ENCODE results near the gene ULK4. TPM values are rescaled to one million over a fixed set of nuclear protein-coding genes. Genes with fewer than 3 reads are reported as not detected.

Gene ULK4
- polyA plus RNA-seq, 1 of the 3 experiments (the other 2 are of a cell fraction) = 6.2 TPM

GRCh38 chr3:41441568-41441967 is 520.3 kb downstream of the ULK4 start (continued):
- TF ChIP-seq USF2 (IDR thresholded peaks at IDR 0.05; ENCODE audit: borderline replicate concordance, low read depth, low read length) = no peak

GRCh38 chr3:41441139-41441538 is 520.8 kb downstream of the ULK4 start:
- H3K4me3 ChIP-seq (ENCODE audit: low read depth in 2 of 2, low read length in 1 of 2) = no peak overlapping the region
- no peaks in the 10 kb centered on the region for H3K27me3 ChIP-seq (ENCODE audit: insufficient read depth)
- H3K4me1 ChIP-seq (ENCODE audit: control insufficient read depth in 1 of 2, insufficient read depth in 2 of 2, low read depth in 1 of 2, low read length in 1 of 2) = no peaks in the 10 kb centered on the region; a peak in 1 of 4 replicates
- ChIA-PET CTCF (interaction anchor here (1.0 kb wide), 1 partner anchor 10 kb away, joined by 4 read pairs; no protein-coding TSS in a partner anchor), POLR2A (no interaction called here)
- TF ChIP-seq NFIC (IDR thresholded peaks at IDR 0.05; ENCODE audit: borderline replicate concordance) = no peak
- TF ChIP-seq PBX3 (IDR thresholded peaks at IDR 0.05) = no peak
- no peak for TF ChIP-seq YY1 (IDR thresholded peaks at IDR 0.05; ENCODE audit: low read depth)
- TF ChIP-seq NRF1 (IDR thresholded peaks at IDR 0.05; ENCODE audit: low read depth, low read length) = no peak
- no peak for TF ChIP-seq RFX5 (IDR thresholded peaks at IDR 0.05; ENCODE audit: low read length)
- TF ChIP-seq USF1 (IDR thresholded peaks at IDR 0.05; ENCODE audit: borderline replicate concordance, low read depth) = no peak
- TF ChIP-seq POLR2AphosphoS5 (IDR thresholded peaks at IDR 0.05; ENCODE audit: low read depth, low read length) = no peak
- TF ChIP-seq SIN3A (IDR thresholded peaks at IDR 0.05; ENCODE audit: borderline replicate concordance, low read depth, low read length) = no peak
- no peak for TF ChIP-seq JUND (IDR thresholded peaks at IDR 0.05)
- TF ChIP-seq RXRA (IDR thresholded peaks at IDR 0.05; ENCODE audit: borderline replicate concordance, low read depth) = no peak
- no peak for TF ChIP-seq FOXM1 (IDR thresholded peaks at IDR 0.05; ENCODE audit: low read depth)
- H3K4me2 ChIP-seq = no peak overlapping the region
- H3K9ac ChIP-seq = no peak overlapping the region
- H3K79me2 ChIP-seq (ENCODE audit: insufficient read depth) = no peaks in the 10 kb centered on the region
- no peaks in the 10 kb centered on the region for H3K9me3 ChIP-seq
- no peak overlapping the region for H3K27ac ChIP-seq (ENCODE audit: low read depth in 2 of 2, low read length in 1 of 2)
- no peaks in the 10 kb centered on the region for H3K9me2 ChIP-seq
- no peaks in the 10 kb centered on the region for H4K20me1 ChIP-seq (ENCODE audit: insufficient read depth)
- no peaks in the 10 kb centered on the region for H3K36me3 ChIP-seq (replicated peaks in 1 of 2; ENCODE audit: control insufficient read depth in 1 of 2, insufficient read depth in 2 of 2, low read length in 1 of 2)
- H3F3A ChIP-seq (replicated peaks; ENCODE audit: insufficient read depth) = no peaks in the 10 kb centered on the region
- DNase-seq = no peak
- 83% methylated on average over 2 of the region's 2 CpGs for WGBS (ENCODE audit: low lambda C conversion rate)
- H2AFZ ChIP-seq (ENCODE audit: low read depth) = no peak overlapping the region

GRCh38 chr3:41436983-41437382 is 524.9 kb downstream of the ULK4 start:
- no peak overlapping the region for H2AFZ ChIP-seq (ENCODE audit: low read depth)
- no peaks in the 10 kb centered on the region; a peak in 1 of 4 replicates for H3K4me1 ChIP-seq (ENCODE audit: control insufficient read depth in 1 of 2, insufficient read depth in 2 of 2, low read depth in 1 of 2, low read length in 1 of 2)
- H3F3A ChIP-seq (replicated peaks; ENCODE audit: insufficient read depth) = no peaks in the 10 kb centered on the region
- H3K9me2 ChIP-seq = no peaks in the 10 kb centered on the region
- no peak for DNase-seq
- POLR2A ChIA-PET = no interaction called here
- H4K20me1 ChIP-seq (ENCODE audit: insufficient read depth) = no peaks in the 10 kb centered on the region
- 69% methylated on average over 1 of the region's 1 CpG for WGBS (ENCODE audit: low lambda C conversion rate)
- no peaks in the 10 kb centered on the region for H3K9me3 ChIP-seq
- no peaks in the 10 kb centered on the region for H3K27me3 ChIP-seq (ENCODE audit: insufficient read depth)
- CTCF ChIA-PET = no interaction called here
- TF ChIP-seq EZH2phosphoT487 (IDR thresholded peaks at IDR 0.05; ENCODE audit: borderline replicate concordance, low read depth) (no peak), TEAD4 (IDR thresholded peaks at IDR 0.05; ENCODE audit: borderline replicate concordance, insufficient read depth) (no peak), GATA2 (CRISPR knock-in tag; IDR thresholded peaks at IDR 0.05) (no peak), EP300 (IDR thresholded peaks at IDR 0.05; ENCODE audit: borderline replicate concordance in 1 of 2, low read depth in 1 of 2, low read length in 1 of 2) (no peak), POLR2AphosphoS5 (IDR thresholded peaks at IDR 0.05; ENCODE audit: low read depth, low read length) (no peak), TCF12 (IDR thresholded peaks at IDR 0.05) (no peak), USF1 (IDR thresholded peaks at IDR 0.05; ENCODE audit: borderline replicate concordance, low read depth) (no peak), NFIC (IDR thresholded peaks at IDR 0.05; ENCODE audit: borderline replicate concordance) (no peak), ELF1 (IDR thresholded peaks at IDR 0.05) (no peak), MXI1 (IDR thresholded peaks at IDR 0.05; ENCODE audit: low read depth, low read length) (no peak)
- no peak overlapping the region for H3K4me3 ChIP-seq (ENCODE audit: low read depth in 2 of 2, low read length in 1 of 2)
- no peaks in the 10 kb centered on the region for H3K79me2 ChIP-seq (ENCODE audit: insufficient read depth)
- no peaks in the 10 kb centered on the region for H3K36me3 ChIP-seq (replicated peaks in 1 of 2; ENCODE audit: control insufficient read depth in 1 of 2, insufficient read depth in 2 of 2, low read length in 1 of 2)
- H3K4me2 ChIP-seq = no peak overlapping the region
- no peak overlapping the region for H3K9ac ChIP-seq
- H3K27ac ChIP-seq (ENCODE audit: low read depth in 2 of 2, low read length in 1 of 2) = no peak overlapping the region
